Bronchial smooth muscle cell (primary cell): ENCODE data around the gene ARL17A. TPM values are rescaled to one million over a fixed set of nuclear protein-coding genes. Genes with fewer than 3 reads are reported as not detected.

Experiments
- total RNA-seq: library from RNA; depleted of rRNA; stranded (reverse); fragments of >200 nt; gene quantifications from 2 replicates; pipeline ENCODE4 v1.2.1, GENCODE V29; 2014

ARL17A gene
- total RNA-seq: 1.3 and 3.6 TPM in 2 replicates

DNA sequence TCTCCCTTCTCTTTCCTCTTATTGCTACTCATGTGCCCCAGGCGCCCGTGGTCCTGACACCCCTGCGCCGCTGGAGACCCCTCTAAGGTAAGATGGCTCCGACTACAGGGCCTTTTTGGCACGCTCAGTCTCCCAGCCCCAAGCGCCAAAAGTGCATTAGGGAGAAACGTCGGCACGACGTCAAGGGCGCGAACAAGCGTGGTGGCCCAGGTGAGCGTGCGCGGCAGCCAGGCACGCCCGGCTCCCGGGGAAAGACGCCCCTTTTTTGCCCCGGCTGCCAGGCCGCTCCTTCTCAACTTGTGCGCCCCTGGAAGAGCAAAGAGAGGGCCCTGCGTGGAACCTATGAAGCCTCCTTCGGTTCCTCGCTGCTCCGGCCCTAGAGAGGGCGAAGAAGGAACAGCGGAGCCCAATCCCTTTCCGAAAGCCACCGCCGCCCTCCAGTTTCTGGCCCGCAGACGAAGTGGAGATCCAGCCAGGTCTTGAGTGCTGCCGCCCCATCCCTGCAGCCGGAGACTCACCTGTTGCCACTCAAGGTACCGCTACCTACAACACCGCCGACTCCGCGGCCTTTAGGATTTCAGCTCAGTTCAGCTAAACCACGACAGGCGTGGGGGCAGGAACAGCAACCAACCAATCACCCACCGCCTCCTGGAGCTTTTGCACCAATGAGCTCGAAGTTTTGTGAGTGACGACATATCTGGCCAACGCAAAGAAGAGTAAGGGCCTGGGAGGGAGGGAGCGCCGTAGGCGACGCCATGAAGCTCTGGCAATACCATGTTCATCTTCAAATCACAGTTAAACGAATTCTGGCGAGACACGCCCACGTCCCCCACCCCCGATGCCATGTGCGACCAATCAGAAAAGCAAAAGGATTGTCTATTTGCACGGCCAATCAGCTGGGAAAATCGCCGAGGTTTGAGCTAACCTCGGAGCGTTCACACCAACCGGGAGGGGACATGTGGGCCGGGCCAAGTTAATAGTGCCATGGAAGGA lies at the start of gene ARL17A:
Gene ARL17A (minus strand): TSS at position 609 of the 993 bp plus-strand sequence. CDS start 3,369 bp downstream, outside the sequence.

DNA sequence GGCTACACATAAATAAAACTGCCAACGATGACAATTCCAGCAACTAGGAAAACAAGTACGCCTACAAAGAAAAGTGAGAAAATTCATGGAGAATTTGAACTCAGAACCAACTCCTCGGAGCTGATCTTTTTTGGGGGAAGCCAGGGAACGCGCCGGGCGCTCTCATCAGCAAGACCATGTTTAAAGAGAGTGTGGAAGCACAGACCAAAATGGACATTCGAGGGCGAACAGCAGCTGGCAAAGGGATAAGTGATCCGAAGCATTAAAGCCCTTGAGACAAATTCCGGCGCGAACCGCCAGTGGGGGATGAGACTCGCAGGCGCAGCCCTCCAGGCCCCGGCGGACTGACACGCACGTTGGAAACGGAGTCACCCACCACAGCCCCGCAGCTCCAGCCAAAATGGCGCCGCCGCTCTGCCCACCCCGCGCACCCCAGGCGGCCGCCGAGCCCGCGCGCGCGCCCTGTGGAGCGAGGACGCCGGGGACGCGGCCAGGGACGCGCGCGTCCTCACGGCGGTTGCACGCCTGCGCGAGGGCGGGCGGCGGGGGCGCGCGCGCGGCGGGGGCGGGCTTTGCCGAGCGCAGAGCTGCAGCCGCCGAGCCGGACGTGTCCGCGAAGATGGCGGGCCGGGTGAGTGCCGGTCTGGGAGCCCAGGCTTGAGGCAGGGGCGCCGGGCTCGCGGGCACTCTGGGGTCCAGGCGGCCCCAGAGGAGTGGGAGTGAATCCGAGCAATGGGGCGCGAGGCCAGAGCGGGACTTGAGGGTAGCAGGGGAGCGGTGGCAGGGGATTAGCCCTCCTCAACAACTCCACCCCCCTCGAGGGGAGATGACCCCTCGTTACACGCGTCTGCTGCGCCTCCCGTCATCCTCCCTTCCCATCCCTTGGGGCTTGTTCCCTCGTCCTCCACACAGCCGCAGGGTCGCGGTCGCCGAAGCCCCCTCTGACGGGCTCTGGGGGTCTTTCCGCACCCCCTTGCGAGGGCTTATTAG lies 11.0 kb upstream of the ARL17A start, which contains the start of gene NSF:
Gene NSF (plus strand): TSS at position 513 of the 990 bp plus-strand sequence. CDS start 107 bp downstream, at position 620.

DNA sequence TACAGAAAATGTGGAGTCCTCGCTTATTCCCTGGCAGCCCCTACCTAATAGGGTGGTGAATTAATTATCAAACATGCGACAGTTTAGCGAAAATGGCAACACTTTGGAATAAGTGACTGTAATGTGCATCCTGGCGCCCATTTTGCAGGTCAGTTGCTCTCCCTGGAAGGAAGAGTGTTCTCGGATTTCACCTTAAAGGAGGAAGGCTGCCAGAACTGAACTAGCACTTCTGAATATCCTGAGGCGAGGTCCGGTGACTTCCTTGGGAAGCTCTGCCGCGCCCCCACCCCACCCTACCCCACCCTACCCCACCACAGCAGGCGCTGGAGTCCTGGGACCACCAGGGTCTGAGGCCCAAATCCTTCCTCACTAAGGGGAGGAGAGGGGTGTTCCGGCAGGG lies 67.3 kb downstream of the ARL17A start, which contains the start of gene LRRC37A2:
Gene LRRC37A2 (plus strand): TSS at position 301 of the 400 bp plus-strand sequence. CDS start 245 bp downstream, outside the sequence.

Other genes starting within 250 kb of the ARL17A start
- 1.7 and 3.0 TPM in 2 replicates for gene ARL17B, start 217.9 kb downstream of the ARL17A start, total RNA-seq
- 1.4 and 3.2 TPM in 2 replicates for gene LRRC37A2, start 67.2 kb downstream of the ARL17A start, total RNA-seq
- gene NSF, start 11.0 kb upstream of the ARL17A start, total RNA-seq: 34.9 and 41.5 TPM in 2 replicates
- 0.32 and 0.86 TPM in 2 replicates for gene WNT3, start 239.0 kb upstream of the ARL17A start, total RNA-seq